GM21367 (cell line): Measurements from ENCODE around the gene CD36.

Experiments used
- ATAC-seq: cut with Tn5 transposase; IDR thresholded peaks from one replicate; pipeline ENCODE4 v1.9.1; 2021; ENCODE audit not compliant: unreplicated experiment

Gene CD36

GRCh38 chr7:80637911-80638765, at the start of gene CD36:
TSS of gene CD36 (plus strand) at chr7:80638642. CDS start at chr7:80646741, 8,099 bp downstream.
- peak; percentile 86 for ATAC-seq

GRCh38 chr7:80589631-80590030, 48.8 kb upstream of the CD36 start:
- no peak for ATAC-seq

- ATAC-seq = no peak
These were observed 46.8 kb upstream of the CD36 start for GRCh38 chr7:80591654-80592053.

- ATAC-seq = no peak
These were observed 44.4 kb upstream of the CD36 start for GRCh38 chr7:80593869-80594586.

GRCh38 chr7:80596933-80597517, 41.4 kb upstream of the CD36 start:
- no peak for ATAC-seq

- no peak for ATAC-seq
These were observed 40.6 kb upstream of the CD36 start for GRCh38 chr7:80597875-80598274.

GRCh38 chr7:80600046-80600445, 38.4 kb upstream of the CD36 start:
- no peak for ATAC-seq

- ATAC-seq = no peak
These were observed 36.4 kb upstream of the CD36 start for GRCh38 chr7:80601999-80602398.

GRCh38 chr7:80603940-80604339, 34.5 kb upstream of the CD36 start:
- ATAC-seq = no peak

- no peak for ATAC-seq
These were observed 34.0 kb upstream of the CD36 start for GRCh38 chr7:80604436-80604835.

- ATAC-seq = no peak
These were observed 31.3 kb upstream of the CD36 start for GRCh38 chr7:80607136-80607535.

- no peak for ATAC-seq
These were observed 30.1 kb upstream of the CD36 start for GRCh38 chr7:80608336-80608735.

- no peak for ATAC-seq
These were observed 28.7 kb upstream of the CD36 start for GRCh38 chr7:80609751-80610150.

GRCh38 chr7:80611353-80611752, 27.1 kb upstream of the CD36 start:
- no peak for ATAC-seq

- no peak for ATAC-seq
These were observed 26.7 kb upstream of the CD36 start for GRCh38 chr7:80611779-80612178.

GRCh38 chr7:80612880-80613279, 25.6 kb upstream of the CD36 start:
- ATAC-seq = no peak

GRCh38 chr7:80613519-80613918, 24.9 kb upstream of the CD36 start:
- ATAC-seq = no peak

GRCh38 chr7:80614851-80615271, 23.6 kb upstream of the CD36 start:
- ATAC-seq = no peak

GRCh38 chr7:80618096-80618495, 20.3 kb upstream of the CD36 start:
- ATAC-seq = no peak

- no peak for ATAC-seq
These were observed 18.7 kb upstream of the CD36 start for GRCh38 chr7:80619741-80620140.

- no peak for ATAC-seq
These were observed 15.9 kb upstream of the CD36 start for GRCh38 chr7:80622541-80622940.
